Endothelial cell of umbilical vein (primary cell): Measurements from ENCODE around the gene RASSF9. TPM values are rescaled to one million over a fixed set of nuclear protein-coding genes. Genes with fewer than 3 reads are reported as not detected.
A peak's percentile ranks its signal among the peaks of the same experiment; 100 is the strongest.

Source experiments
- BruUV-seq: library from RNA; stranded (reverse); fragments of 400-500 nt; replicated peaks from 2 replicates; lab custom pipeline; 2021; lab: Mats Ljungman, UMichigan
- CTCF ChIA-PET: fragments of 300-600, 350-600 bp; sonication (Branson Sonifier 250); formaldehyde crosslinking; loops from one replicate; lab custom pipeline; 2021; ENCODE audit warnings: antibody characterized with exemption, inconsistent platforms; lab: Charles Lee
- POLR2A ChIA-PET: fragments of 300-600, 350-600 bp; sonication (Branson Sonifier 250); formaldehyde crosslinking; loops from one replicate; lab custom pipeline; 2021; ENCODE audit warnings: antibody characterized with exemption, inconsistent platforms; lab: Charles Lee
- DNase-seq: peaks from one replicate; pipeline ENCODE4 v3.0.0-alpha.2; 2011; ENCODE audit warnings: low read depth, low spot score
- FAIRE-seq: peaks from 2 replicates; lab custom pipeline; 2011; peaks lifted over from hg19 to GRCh38; lab: Jason Lieb, UNC
- H2AFZ ChIP-seq: 2 replicates; pipeline ENCODE4 v1.6.0; 2012; ENCODE audit warnings: low read depth, low read length, control low read depth, inconsistent platforms
- H3K27ac ChIP-seq: 2 replicates; pipeline ENCODE4 v1.5.1; 2011; ENCODE audit warnings: low read depth, mild to moderate bottlenecking, control low read depth, low read length, moderate library complexity; ENCODE audit not compliant: insufficient read depth
- H3K27me3 ChIP-seq, 2 experiments: 2 replicates each; pipeline versions ENCODE4 v1.6.0 to v1.6.1; 2011; ENCODE audit warnings: low read length in 2 of 2, mixed read lengths in 1 of 2; ENCODE audit not compliant: control insufficient read depth in 2 of 2, insufficient read depth in 2 of 2
- H3K36me3 ChIP-seq, 2 experiments: 2 replicates in 1 of 2; 3 replicates in 1 of 2; pipeline ENCODE4 v1.5.1; 2011; ENCODE audit warnings: low read length in 2 of 2, mild to moderate bottlenecking in 1 of 2, moderate library complexity in 1 of 2; ENCODE audit not compliant: control insufficient read depth in 2 of 2, insufficient read depth in 2 of 2; ENCODE audit errors: extremely low read depth in 1 of 2
- H3K4me1 ChIP-seq: 3 replicates; pipeline ENCODE4 v1.5.1; 2011; ENCODE audit warnings: mild to moderate bottlenecking, low read length; ENCODE audit not compliant: control insufficient read depth, insufficient read depth; ENCODE audit errors: extremely low read depth
- H3K4me2 ChIP-seq: 2 replicates; pipeline ENCODE4 v1.6.1; 2011; ENCODE audit warnings: low read length, control low read depth, mixed read lengths; ENCODE audit not compliant: insufficient read depth
- H3K4me3 ChIP-seq, 3 experiments: fragments of 200-600 bp in 1 of 3; sonication (generic), shearing (Covaris generic) in 1 of 3; replicated peaks in 1 of 3; 2 replicates each; pipeline ENCODE4 v1.5.1; 2011 to 2016; ENCODE audit warnings: control low read depth in 3 of 3, low read length in 3 of 3, mild to moderate bottlenecking in 2 of 3, inconsistent platforms in 1 of 3, low read depth in 1 of 3, moderate library complexity in 1 of 3; ENCODE audit not compliant: insufficient read depth in 1 of 3
- H3K79me2 ChIP-seq: 2 replicates; pipeline ENCODE4 v1.6.0; 2012; ENCODE audit warnings: low read length, inconsistent platforms; ENCODE audit not compliant: control insufficient read depth, insufficient read depth
- H3K9ac ChIP-seq: replicated peaks from 2 replicates; pipeline ENCODE3; 2011; ENCODE audit warnings: low read length, control low read depth; ENCODE audit not compliant: insufficient read depth; ENCODE audit errors: extremely low read depth
- H3K9me1 ChIP-seq: replicated peaks from 3 replicates; pipeline ENCODE4 v1.6.0; 2011; ENCODE audit warnings: mild to moderate bottlenecking, low read length; ENCODE audit not compliant: control insufficient read depth, insufficient read depth; ENCODE audit errors: extremely low read depth
- H3K9me3 ChIP-seq: replicated peaks from 2 replicates; pipeline ENCODE4 v1.5.1; 2012; ENCODE audit warnings: low read length, inconsistent platforms; ENCODE audit not compliant: control insufficient read depth, insufficient read depth
- H4K20me1 ChIP-seq: replicated peaks from 2 replicates; pipeline ENCODE3; 2011; ENCODE audit warnings: mild to moderate bottlenecking, low read length; ENCODE audit not compliant: control insufficient read depth, insufficient read depth; ENCODE audit errors: extremely low read depth
- EZH2 ChIP-seq: IDR thresholded peaks from 2 replicates; pipeline ENCODE4 v1.6.1; 2012; ENCODE audit warnings: borderline replicate concordance, low read depth, mild to moderate bottlenecking, moderate library complexity, low read length, inconsistent platforms; ENCODE audit not compliant: severe bottlenecking
- FOS ChIP-seq: IDR thresholded peaks from 2 replicates; pipeline ENCODE4 v1.6.1; 2011; ENCODE audit warnings: mild to moderate bottlenecking, low read length, moderate library complexity, borderline replicate concordance; ENCODE audit not compliant: insufficient read depth
- GATA2 ChIP-seq: IDR thresholded peaks from 2 replicates; pipeline ENCODE4 v1.7.0; 2011; ENCODE audit warnings: low read depth, mild to moderate bottlenecking, moderate library complexity, mixed read lengths, low read length; ENCODE audit not compliant: insufficient read length, insufficient read depth
- JUN ChIP-seq: IDR thresholded peaks from 2 replicates; pipeline ENCODE4 v1.6.1; 2011; ENCODE audit warnings: borderline replicate concordance, low read depth; ENCODE audit not compliant: insufficient read length, insufficient read depth
- MYC ChIP-seq: IDR thresholded peaks from one replicate; pipeline ENCODE4 v1.6.1; 2011; ENCODE audit warnings: mild to moderate bottlenecking, low read depth, low read length
- POLR2A ChIP-seq: IDR thresholded peaks from 2 replicates; pipeline ENCODE4 v1.6.1; 2012; ENCODE audit warnings: low read depth, mild to moderate bottlenecking, control low read depth, low read length
- POLR2AphosphoS5 ChIP-seq: IDR thresholded peaks from 2 replicates; pipeline ENCODE4 v1.6.1; 2012; ENCODE audit warnings: low read depth, mild to moderate bottlenecking, control low read depth, low read length, moderate library complexity; ENCODE audit not compliant: insufficient read depth
- dilution Hi-C: fragments of 300-500 bp; cut with MboI; formaldehyde crosslinking; loops from one replicate; pipeline ENCODE4 v1.15.0; 2019; ENCODE audit warnings: low sequenced_read_pairs; ENCODE audit not compliant: extremely low pct_ligation_motif_present
- intact Hi-C: fragments of 100-400 bp; cut with micrococcal nuclease; formaldehyde crosslinking; loops from one replicate; pipeline ENCODE4 v1.10.0; 2022
- polyA plus RNA-seq, 4 experiments: library from polyadenylated mRNA; depleted of rRNA in 3 of 4; stranded (reverse) in 3 of 4; unstranded in 1 of 4; fragments of >200 nt; gene quantifications; 2 replicates each; pipeline versions ENCODE4 v1.2.1 to v1.2.3, GENCODE V29; 2011 to 2012; ENCODE audit warnings: missing spikeins in 1 of 4
- total RNA-seq: library from RNA; stranded (reverse); gene quantifications from 2 replicates; pipeline ENCODE4 v1.2.3, GENCODE V29; 2021
- TF ChIP-seq, protein P1 (sequence below), 2 donors: IDR thresholded peaks; 1 replicate in 1 of 2; 2 replicates in 1 of 2; pipeline ENCODE4 v1.5.1; 2011; ENCODE audit warnings: low read length in 2 of 2, mild to moderate bottlenecking in 2 of 2, moderate library complexity in 2 of 2, control low read depth in 1 of 2, inconsistent platforms in 1 of 2, low read depth in 1 of 2; ENCODE audit not compliant: insufficient read depth in 1 of 2; ENCODE audit errors: extremely low read depth in 1 of 2
- TF ChIP-seq, protein P2 (sequence below): IDR thresholded peaks from 2 replicates; pipeline ENCODE4 v1.6.1; 2011; ENCODE audit not compliant: insufficient read depth, insufficient read length

The RASSF9 gene
- total and polyA plus RNA-seq, 2 donors (not counting 3 experiments of a cell fraction or from before 2014, with no cell fraction given) = 2.1 to 2.3 TPM

GRCh38 chr12:85796001-85796400, 40.2 kb downstream of the RASSF9 start:
- Histone ChIP-seq H4K20me1 (no peaks in the 10 kb centered on the region), H3K79me2 (no peaks in the 10 kb centered on the region), H3K27ac (no peak overlapping the region), H3K36me3 (no peaks in the 10 kb centered on the region), H3K9me3 (no peaks in the 10 kb centered on the region), H2AFZ (peak overlapping the region; percentile 54), H3K4me1 (peaks cover 5% of the 10 kb centered on the region), H3K9ac (no peak overlapping the region), H3K4me2 (peak overlapping the region; percentile 36), H3K4me3 (no peak overlapping the region), H3K27me3 (no peaks in the 10 kb centered on the region), H3K9me1 (no peaks in the 10 kb centered on the region)
- intact Hi-C loops = no loop called here
- TF ChIP-seq POLR2A (no peak), GATA2 (peak; percentile 27), JUN (no peak), EZH2 (no peak), POLR2AphosphoS5 (no peak)
- CTCF ChIA-PET = interaction anchor here (1.1 kb wide), 1 partner anchor 220 kb away, joined by 3 read pairs; no protein-coding TSS in a partner anchor
- POLR2A ChIA-PET = no interaction called here
- peak; percentile 58 for DNase-seq
- BruUV-seq = no TSS peak
- FAIRE-seq = no peak
- dilution Hi-C loops = no loop called here

- ChIA-PET CTCF (no interaction called here), POLR2A (no interaction called here)
- Histone ChIP-seq H3K27me3 (no peaks in the 10 kb centered on the region), H2AFZ (no peak overlapping the region), H3K4me3 (no peak overlapping the region), H3K9me1 (no peaks in the 10 kb centered on the region), H3K27ac (no peak overlapping the region), H3K9me3 (no peaks in the 10 kb centered on the region), H3K4me2 (no peak overlapping the region), H4K20me1 (no peaks in the 10 kb centered on the region), H3K79me2 (no peaks in the 10 kb centered on the region), H3K36me3 (no peaks in the 10 kb centered on the region), H3K4me1 (peaks cover 5% of the 10 kb centered on the region), H3K9ac (no peak overlapping the region)
- dilution Hi-C loops = no loop called here
- no TSS peak for BruUV-seq
- no peak for TF ChIP-seq EZH2
- no peak for TF ChIP-seq FOS
- no peak for TF ChIP-seq MYC
- TF ChIP-seq POLR2AphosphoS5 = no peak
- TF ChIP-seq GATA2 = no peak
- no peak for TF ChIP-seq JUN
- TF ChIP-seq POLR2A = no peak
- TF ChIP-seq, protein P1, sequence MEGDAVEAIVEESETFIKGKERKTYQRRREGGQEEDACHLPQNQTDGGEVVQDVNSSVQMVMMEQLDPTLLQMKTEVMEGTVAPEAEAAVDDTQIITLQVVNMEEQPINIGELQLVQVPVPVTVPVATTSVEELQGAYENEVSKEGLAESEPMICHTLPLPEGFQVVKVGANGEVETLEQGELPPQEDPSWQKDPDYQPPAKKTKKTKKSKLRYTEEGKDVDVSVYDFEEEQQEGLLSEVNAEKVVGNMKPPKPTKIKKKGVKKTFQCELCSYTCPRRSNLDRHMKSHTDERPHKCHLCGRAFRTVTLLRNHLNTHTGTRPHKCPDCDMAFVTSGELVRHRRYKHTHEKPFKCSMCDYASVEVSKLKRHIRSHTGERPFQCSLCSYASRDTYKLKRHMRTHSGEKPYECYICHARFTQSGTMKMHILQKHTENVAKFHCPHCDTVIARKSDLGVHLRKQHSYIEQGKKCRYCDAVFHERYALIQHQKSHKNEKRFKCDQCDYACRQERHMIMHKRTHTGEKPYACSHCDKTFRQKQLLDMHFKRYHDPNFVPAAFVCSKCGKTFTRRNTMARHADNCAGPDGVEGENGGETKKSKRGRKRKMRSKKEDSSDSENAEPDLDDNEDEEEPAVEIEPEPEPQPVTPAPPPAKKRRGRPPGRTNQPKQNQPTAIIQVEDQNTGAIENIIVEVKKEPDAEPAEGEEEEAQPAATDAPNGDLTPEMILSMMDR (IDR thresholded peaks at IDR 0.05; ENCODE audit: extremely low read depth in 1 of 2, insufficient read depth in 1 of 2, low read depth in 1 of 2, low read length in 2 of 2) = no peak
- TF ChIP-seq, protein P2, sequence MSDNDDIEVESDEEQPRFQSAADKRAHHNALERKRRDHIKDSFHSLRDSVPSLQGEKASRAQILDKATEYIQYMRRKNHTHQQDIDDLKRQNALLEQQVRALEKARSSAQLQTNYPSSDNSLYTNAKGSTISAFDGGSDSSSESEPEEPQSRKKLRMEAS = no peak
- DNase-seq = no peak
- FAIRE-seq = no peak
- intact Hi-C loops = no loop called here
These were observed 41.7 kb downstream of the RASSF9 start for GRCh38 chr12:85794531-85794930.
